Measurements from ENCODE around the gene IL20. TPM values are rescaled to one million over a fixed set of nuclear protein-coding genes. Genes with fewer than 3 reads are reported as not detected.
A peak's percentile ranks its signal among the peaks of the same experiment; 100 is the strongest.
"Not testable (repeated sequence)": the region's sequence is repeated elsewhere in the genome, so short reads cannot be mapped to it uniquely, and the experiment has no call there.

IL20 gene
- total and polyA plus RNA-seq, 5 donors, result not detected

DNA sequence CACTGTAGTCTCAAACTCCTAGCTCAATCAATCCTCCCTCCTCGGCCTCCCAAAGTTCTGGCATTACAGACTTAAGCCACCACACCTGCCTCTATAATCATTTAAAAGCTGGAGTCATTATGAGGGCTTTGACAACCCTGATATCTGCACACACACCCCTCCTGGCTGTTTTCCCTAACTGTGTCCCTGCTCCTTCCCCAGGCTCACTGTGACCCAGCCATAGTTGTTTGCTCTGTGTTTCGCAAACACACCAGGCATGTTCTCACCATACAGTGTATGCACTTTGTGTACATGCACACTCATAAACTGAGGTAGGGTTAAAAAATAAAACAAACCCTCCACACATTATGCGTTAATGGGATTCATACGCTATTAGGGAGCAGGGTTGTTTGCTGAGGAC is 21.8 kb upstream of the IL20 start:
- ATAC-seq (no peak), DNase-seq (no peak)
- Histone ChIP-seq H3K4me1 (ENCODE audit: control insufficient read depth, insufficient read depth, low read length) (peaks cover 2% of the 10 kb centered on the region), H3K27ac (ENCODE audit: low read length) (no peak overlapping the region), H3K4me3 (ENCODE audit: low read length) (no peak overlapping the region), H3K27me3 (ENCODE audit: control insufficient read depth, insufficient read depth) (no peaks in the 10 kb centered on the region), H3K9me3 (ENCODE audit: control insufficient read depth, low read length) (no peaks in the 10 kb centered on the region)
- WGBS, result 95% methylated on average over 4 of the region's 4 CpGs
- intact Hi-C loops (cut with DNase I), result no loop called here

DNA sequence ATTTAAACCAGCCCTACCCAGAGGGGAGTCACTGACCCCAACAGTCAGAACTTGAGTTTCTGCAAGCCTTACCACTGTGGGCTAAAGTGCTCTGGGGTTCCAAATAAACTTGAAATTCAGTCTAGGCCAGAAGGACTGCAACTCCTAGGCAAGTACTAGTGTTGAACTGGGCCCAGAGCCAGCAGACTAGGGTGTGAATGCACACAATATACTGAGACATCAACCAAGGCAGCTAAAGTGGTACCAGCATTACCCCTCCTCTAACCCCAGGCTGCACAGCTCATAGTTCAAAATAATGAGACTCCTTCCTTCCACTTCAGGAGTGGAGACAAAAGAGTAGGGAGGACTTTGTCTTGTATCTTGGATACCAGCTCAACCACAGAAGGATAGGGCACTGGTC is 18.9 kb upstream of the IL20 start:
- DNase-seq, result no peak
- Histone ChIP-seq H3K9me3 (ENCODE audit: control insufficient read depth, low read length) (no peaks in the 10 kb centered on the region), H3K27me3 (ENCODE audit: control insufficient read depth, insufficient read depth) (no peaks in the 10 kb centered on the region), H3K4me3 (ENCODE audit: low read length) (no peak overlapping the region), H3K4me1 (ENCODE audit: control insufficient read depth, insufficient read depth, low read length) (peaks cover 2% of the 10 kb centered on the region), H3K27ac (ENCODE audit: low read length) (no peak overlapping the region)
- ATAC-seq, result no peak
- intact Hi-C loops (cut with DNase I), result no loop called here

DNA sequence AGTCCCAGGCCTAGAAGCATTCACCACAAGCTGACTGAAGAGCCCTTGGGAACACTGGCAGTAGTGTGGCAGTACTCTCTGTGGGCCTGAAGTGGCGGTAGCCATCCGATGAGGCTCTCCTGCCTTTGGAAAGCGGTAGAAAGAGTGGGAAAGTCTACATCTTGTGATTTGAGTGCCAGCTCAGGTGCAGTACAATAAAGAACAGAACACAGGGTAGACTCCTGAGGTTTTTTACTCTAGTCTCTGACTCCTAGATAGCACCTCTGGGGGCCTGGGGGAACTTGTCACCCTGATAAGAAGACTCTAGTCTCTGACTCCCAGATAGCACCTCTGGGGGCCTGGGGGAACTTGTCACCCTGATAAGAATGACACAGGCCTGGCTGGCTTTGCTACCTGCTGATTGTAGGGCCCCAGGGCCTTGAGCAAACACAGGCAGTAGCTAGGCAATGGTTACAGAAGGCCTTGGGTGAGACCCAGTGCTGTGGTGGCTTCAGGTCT is 18.0 kb upstream of the IL20 start:
- Histone ChIP-seq H3K9me3 (ENCODE audit: control insufficient read depth, low read length) (no peaks in the 10 kb centered on the region), H3K4me3 (ENCODE audit: low read length) (no peak overlapping the region), H3K27ac (ENCODE audit: low read length) (no peak overlapping the region), H3K4me1 (ENCODE audit: control insufficient read depth, insufficient read depth, low read length) (peaks cover 2% of the 10 kb centered on the region), H3K27me3 (ENCODE audit: control insufficient read depth, insufficient read depth) (no peaks in the 10 kb centered on the region)
- no peak for DNase-seq
- WGBS, result 95% methylated on average over 3 of the region's 3 CpGs
- intact Hi-C loops (cut with DNase I), result no loop called here
- ATAC-seq, result no peak

DNA sequence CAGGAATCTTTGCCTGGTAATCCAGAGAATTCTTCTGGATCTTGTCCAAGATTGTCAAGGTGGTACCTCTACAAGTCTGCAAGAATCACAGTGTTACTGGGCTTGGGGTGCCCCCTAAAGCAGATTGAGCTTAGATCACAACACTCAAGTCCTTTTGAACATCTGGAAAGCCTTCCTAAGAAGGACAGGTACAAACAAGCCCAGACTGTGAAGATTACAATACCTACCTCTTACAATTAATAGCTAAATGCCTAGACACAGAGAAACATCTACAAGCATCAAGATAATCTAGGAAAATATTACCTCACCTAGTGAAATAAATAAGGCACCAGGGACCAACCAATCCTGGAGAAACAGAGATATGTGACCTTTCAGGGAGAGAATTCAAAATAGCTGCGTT is 17.5 kb upstream of the IL20 start:
- 90% methylated on average over 1 of the region's 1 CpG for WGBS
- Histone ChIP-seq H3K4me3 (ENCODE audit: low read length) (no peak overlapping the region), H3K27me3 (ENCODE audit: control insufficient read depth, insufficient read depth) (no peaks in the 10 kb centered on the region), H3K9me3 (ENCODE audit: control insufficient read depth, low read length) (no peaks in the 10 kb centered on the region), H3K27ac (ENCODE audit: low read length) (no peak overlapping the region), H3K4me1 (ENCODE audit: control insufficient read depth, insufficient read depth, low read length) (peaks cover 2% of the 10 kb centered on the region)
- intact Hi-C loops (cut with DNase I), result no loop called here
- ATAC-seq (no peak), DNase-seq (no peak)

DNA sequence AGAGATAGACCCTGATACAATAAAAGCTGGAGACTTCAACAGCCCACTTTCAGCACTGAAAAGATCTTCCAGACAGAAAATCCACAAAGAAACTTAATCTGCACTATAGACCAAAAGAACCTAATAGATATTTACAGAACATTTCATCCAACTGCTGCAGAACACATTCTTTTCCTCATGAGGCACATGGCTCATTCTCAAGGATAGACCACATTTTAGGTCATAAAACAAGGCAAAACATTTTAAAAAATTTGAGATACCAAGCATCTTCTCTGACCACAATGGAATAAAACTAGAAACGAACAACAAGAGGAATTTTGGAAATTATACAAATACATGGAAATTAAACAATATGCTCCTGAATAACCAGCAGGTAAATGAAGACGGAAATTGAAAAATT is 15.0 kb upstream of the IL20 start:
- H3K4me1 ChIP-seq (ENCODE audit: control insufficient read depth, insufficient read depth, low read length), result peaks cover 2% of the 10 kb centered on the region
- H3K4me3 ChIP-seq (ENCODE audit: low read length), result no peak overlapping the region
- DNase-seq, result no peak
- H3K9me3 ChIP-seq (ENCODE audit: control insufficient read depth, low read length), result no peaks in the 10 kb centered on the region
- WGBS, result 86% methylated on average over 2 of the region's 2 CpGs
- no peak for ATAC-seq
- H3K27ac ChIP-seq (ENCODE audit: low read length), result no peak overlapping the region
- no peaks in the 10 kb centered on the region for H3K27me3 ChIP-seq (ENCODE audit: control insufficient read depth, insufficient read depth)
- intact Hi-C loops (cut with DNase I), result no loop called here

DNA sequence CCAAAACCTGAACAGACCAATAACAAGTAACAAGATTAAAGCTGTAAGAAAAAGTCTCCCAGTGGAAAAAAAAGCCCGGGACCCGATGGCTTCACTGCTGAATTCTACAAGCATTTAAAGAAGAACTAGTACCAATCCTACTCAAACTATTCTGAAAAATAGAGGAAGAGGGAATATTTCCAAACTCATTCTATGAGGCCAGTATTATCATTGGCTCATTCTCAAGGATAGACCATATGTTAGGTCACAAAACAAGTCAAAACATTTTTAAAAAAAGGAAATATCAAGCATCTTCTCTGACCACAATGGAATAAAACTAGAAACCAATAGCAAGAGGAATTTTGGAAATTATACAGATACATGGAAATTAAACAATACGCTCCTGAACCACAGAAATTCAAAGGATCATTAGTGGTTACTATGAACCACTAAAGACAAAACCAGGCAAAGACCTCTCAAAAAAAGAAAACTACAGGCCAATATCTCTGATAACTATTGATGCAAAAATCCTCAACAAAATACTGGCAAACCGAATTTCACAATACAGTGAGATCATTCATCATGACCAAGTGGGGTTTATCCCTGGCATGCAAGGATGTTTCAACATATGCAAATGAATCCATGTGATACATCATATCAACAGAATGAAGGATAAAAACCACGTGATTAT is 13.9 kb upstream of the IL20 start:
- intact Hi-C loops (cut with DNase I), result no loop called here
- peaks cover 2% of the 10 kb centered on the region for H3K4me1 ChIP-seq (ENCODE audit: control insufficient read depth, insufficient read depth, low read length)

DNA sequence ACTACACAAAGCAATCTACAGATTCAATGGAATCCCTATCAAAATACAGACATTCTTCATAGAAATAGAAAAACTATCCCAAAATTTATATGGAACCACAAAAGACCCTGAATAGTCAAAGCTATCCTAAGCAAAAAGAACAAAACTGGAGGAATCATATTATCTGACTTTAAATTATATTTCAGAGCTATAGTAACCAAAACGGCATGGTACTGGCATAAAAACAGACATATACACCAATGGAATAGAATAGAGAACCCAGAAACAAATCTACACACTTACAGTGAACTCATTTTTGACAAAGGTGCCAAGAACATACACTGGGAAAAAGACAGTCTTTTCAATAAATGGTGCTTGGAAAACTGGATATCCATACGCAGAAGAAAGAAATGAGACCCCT is 12.8 kb upstream of the IL20 start:
- intact Hi-C loops (cut with DNase I); ATAC-seq; H3K27ac ChIP-seq (ENCODE audit: low read length); H3K4me1 ChIP-seq (ENCODE audit: control insufficient read depth, insufficient read depth, low read length); DNase-seq; H3K4me3 ChIP-seq (ENCODE audit: low read length); H3K9me3 ChIP-seq (ENCODE audit: control insufficient read depth, low read length); H3K27me3 ChIP-seq (ENCODE audit: control insufficient read depth, insufficient read depth): not testable (repeated sequence)
- 98% methylated on average over 2 of the region's 2 CpGs for WGBS

More for the DNA sequence above, 13.9 kb upstream of the IL20 start:
- Histone ChIP-seq H3K27me3 (ENCODE audit: control insufficient read depth, insufficient read depth) (no peaks in the 10 kb centered on the region), H3K27ac (ENCODE audit: low read length) (no peak overlapping the region), H3K4me3 (ENCODE audit: low read length) (no peak overlapping the region), H3K9me3 (ENCODE audit: control insufficient read depth, low read length) (no peaks in the 10 kb centered on the region)
- no peak for ATAC-seq
- DNase-seq, result no peak
- 67% methylated on average over 5 of the region's 5 CpGs for WGBS

DNA sequence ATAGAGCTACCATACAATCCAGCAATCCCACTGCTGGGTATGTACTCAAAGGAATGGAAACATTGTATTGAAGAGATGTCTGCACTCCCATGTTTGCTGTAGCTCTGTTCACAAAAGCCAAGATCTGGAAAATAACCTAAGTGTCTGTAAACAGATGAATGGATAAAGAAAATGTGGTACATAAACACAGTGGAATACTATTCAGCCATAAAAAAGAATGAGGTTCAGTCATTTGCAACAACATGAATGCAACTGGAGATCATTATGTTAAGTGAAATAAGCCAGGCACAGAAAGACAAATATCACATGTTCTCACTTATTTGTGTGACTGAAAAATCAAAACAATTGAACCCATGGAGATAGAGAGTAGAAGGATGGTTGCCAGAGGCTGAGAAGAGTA is 11.7 kb upstream of the IL20 start:
- H3K27ac ChIP-seq (ENCODE audit: low read length); H3K4me3 ChIP-seq (ENCODE audit: low read length); H3K27me3 ChIP-seq (ENCODE audit: control insufficient read depth, insufficient read depth); H3K9me3 ChIP-seq (ENCODE audit: control insufficient read depth, low read length); ATAC-seq; DNase-seq; H3K4me1 ChIP-seq (ENCODE audit: control insufficient read depth, insufficient read depth, low read length); intact Hi-C loops (cut with DNase I): not testable (repeated sequence)

DNA sequence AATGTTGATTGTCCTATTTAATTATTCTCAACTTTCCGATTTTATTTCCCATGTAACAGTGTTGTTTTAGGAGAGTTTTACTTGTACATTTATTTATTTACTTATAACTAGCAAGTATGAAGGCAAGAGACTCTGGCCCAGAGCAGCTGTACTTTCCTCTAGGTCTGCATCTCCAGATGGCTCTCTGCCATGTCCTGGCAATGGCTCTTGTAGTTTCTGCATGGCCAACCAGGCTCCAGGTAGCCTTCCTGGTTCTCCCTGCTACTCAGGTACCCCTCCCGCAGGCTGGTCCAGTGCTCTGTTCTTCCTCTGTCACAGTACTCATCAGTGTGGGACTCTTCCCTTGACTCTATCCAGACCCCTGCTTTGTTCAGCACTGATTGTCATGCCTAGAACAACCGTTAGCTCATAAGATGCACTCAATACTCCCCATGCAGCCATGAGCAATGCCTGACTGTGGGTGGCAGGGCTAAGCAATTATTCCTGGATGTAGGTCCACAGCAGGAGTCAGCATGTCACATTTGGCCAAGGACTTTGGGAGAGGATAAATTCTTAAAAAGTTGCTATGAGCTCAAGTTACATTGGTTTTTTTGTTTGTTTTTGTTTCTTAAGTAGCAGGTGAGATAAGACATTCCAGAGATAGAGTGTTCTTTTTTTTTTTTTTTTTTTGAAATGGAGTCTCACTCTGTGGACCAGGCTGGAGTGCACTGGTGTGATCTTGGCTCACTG is 10.9 kb upstream of the IL20 start:
- H3K4me3 ChIP-seq (ENCODE audit: low read length), result no peak overlapping the region
- ATAC-seq, result no peak
- no peaks in the 10 kb centered on the region for H3K27me3 ChIP-seq (ENCODE audit: control insufficient read depth, insufficient read depth)
- no peak overlapping the region for H3K27ac ChIP-seq (ENCODE audit: low read length)
- no peaks in the 10 kb centered on the region for H3K9me3 ChIP-seq (ENCODE audit: control insufficient read depth, low read length)
- intact Hi-C loops (cut with DNase I), result no loop called here
- WGBS, result 72% methylated on average over 3 of the region's 3 CpGs
- DNase-seq, result no peak
- H3K4me1 ChIP-seq (ENCODE audit: control insufficient read depth, insufficient read depth, low read length), result no peaks in the 10 kb centered on the region

DNA sequence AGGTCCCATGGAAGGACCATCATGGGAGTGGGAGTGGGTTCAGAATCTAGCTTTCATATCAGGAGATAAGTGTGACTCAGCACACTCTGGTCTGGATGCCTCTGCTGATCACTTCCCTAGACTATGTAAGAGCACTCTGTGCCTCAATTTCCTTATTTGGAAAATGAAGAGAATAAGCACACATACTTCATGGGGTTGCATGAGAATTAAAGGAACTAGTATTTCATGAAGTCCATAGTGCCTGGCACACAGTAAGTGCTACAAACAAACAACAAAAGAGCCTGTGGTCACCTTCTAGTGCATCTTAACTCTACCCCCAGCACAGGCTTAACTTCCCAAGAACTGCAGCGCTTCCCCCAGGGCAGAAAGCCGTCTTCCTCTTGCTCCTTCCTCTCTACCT is 9.6 kb upstream of the IL20 start:
- Histone ChIP-seq H3K4me1 (ENCODE audit: control insufficient read depth, insufficient read depth, low read length) (no peaks in the 10 kb centered on the region), H3K27ac (ENCODE audit: low read length) (no peak overlapping the region), H3K27me3 (ENCODE audit: control insufficient read depth, insufficient read depth) (no peaks in the 10 kb centered on the region), H3K9me3 (ENCODE audit: control insufficient read depth, low read length) (no peaks in the 10 kb centered on the region), H3K4me3 (ENCODE audit: low read length) (no peak overlapping the region)
- intact Hi-C loops (cut with DNase I), result no loop called here
- ATAC-seq (no peak), DNase-seq (no peak)
- WGBS, result 88% methylated on average over 2 of the region's 2 CpGs

DNA sequence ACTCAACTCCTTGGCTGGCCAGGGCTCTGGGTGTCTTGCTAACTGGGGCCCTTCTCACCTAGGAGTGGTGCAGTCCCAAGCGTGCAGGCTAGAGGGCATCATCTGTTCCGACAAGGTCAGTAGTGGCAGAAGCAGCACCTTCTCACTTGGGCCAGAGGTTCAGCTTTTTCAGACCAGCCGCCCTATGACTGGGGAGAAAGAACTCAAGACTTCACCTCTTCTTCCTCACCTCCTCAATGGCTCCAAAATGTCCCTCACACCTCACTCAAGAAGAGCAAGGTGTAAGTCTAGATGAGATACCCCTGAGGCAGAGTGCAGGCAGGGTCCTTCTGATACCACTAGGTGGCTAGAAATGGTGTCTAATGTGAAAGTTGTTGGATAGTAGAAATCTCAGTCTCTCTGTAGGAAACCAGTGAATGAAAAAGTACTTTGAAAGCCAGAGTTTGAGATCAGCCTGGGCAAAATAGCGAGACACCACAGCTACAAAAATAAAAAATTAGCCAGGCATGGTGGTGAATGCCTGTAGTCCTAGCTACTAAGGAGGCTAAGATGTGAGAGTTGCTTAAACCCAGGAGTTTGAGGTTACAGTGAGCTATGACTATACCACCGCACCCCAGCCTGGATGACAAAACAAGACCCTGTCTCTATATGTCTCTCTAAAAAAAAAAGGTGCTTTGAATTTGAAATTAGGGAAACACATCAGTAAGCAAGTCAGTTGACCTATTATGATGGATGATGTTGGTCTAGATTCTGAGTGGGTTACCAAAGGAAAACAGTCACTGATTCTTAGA is 8.6 kb upstream of the IL20 start:
- WGBS, result 93% methylated on average over 5 of the region's 5 CpGs
- no peak for ATAC-seq

More for the DNA sequence above, 8.6 kb upstream of the IL20 start:
- Histone ChIP-seq H3K9me3 (ENCODE audit: control insufficient read depth, low read length) (no peaks in the 10 kb centered on the region), H3K4me3 (ENCODE audit: low read length) (no peak overlapping the region), H3K27ac (ENCODE audit: low read length) (no peak overlapping the region), H3K4me1 (ENCODE audit: control insufficient read depth, insufficient read depth, low read length) (no peaks in the 10 kb centered on the region), H3K27me3 (ENCODE audit: control insufficient read depth, insufficient read depth) (no peaks in the 10 kb centered on the region)
- intact Hi-C loops (cut with DNase I), result no loop called here
- DNase-seq, result peak in 1 of 3 donors; percentile 46
